Mesenchymal stem cell (in vitro differentiated cells and primary cell): ENCODE measurements around the gene PPP1R7.
A peak's percentile ranks its signal among the peaks of the same experiment; 100 is the strongest.

Experiments
- DNase-seq: peaks from one replicate; pipeline ENCODE4 v3.0.0-alpha.2; 2013
- H2AFZ ChIP-seq: one replicate; pipeline ENCODE4 v1.6.1; 2013; ENCODE audit warnings: low read depth, mild to moderate bottlenecking, control low read depth, inconsistent platforms, low read length, moderate library complexity
- H2AK5ac ChIP-seq: 2 replicates; pipeline ENCODE4 v1.6.1; 2013; ENCODE audit warnings: low read length, moderate library complexity, mild to moderate bottlenecking, inconsistent platforms; ENCODE audit not compliant: severe bottlenecking
- H2BK120ac ChIP-seq: one replicate; pipeline ENCODE4 v1.6.1; 2013; ENCODE audit warnings: low read depth, mild to moderate bottlenecking, inconsistent platforms, low read length, moderate library complexity
- H2BK12ac ChIP-seq, 2 experiments: one replicate each; pipeline ENCODE4 v1.6.1; 2013; ENCODE audit warnings: inconsistent platforms in 2 of 2, low read length in 2 of 2, mild to moderate bottlenecking in 2 of 2, moderate library complexity in 2 of 2, control low read depth in 1 of 2
- H2BK15ac ChIP-seq: one replicate; pipeline ENCODE4 v1.6.1; 2013; ENCODE audit warnings: mild to moderate bottlenecking, low read depth, inconsistent platforms; ENCODE audit not compliant: poor library complexity, severe bottlenecking
- H2BK5ac ChIP-seq: 2 replicates; pipeline ENCODE4 v1.6.1; 2013; ENCODE audit warnings: low read depth, mild to moderate bottlenecking, low read length, control low read depth, inconsistent platforms; ENCODE audit not compliant: poor library complexity, severe bottlenecking
- H3K14ac ChIP-seq, 2 experiments: one replicate each; pipeline ENCODE4 v1.6.1; 2013; ENCODE audit warnings: inconsistent platforms in 2 of 2, low read length in 2 of 2, control low read depth in 1 of 2, mild to moderate bottlenecking in 1 of 2, moderate library complexity in 1 of 2
- H3K18ac ChIP-seq, 2 experiments: one replicate each; pipeline ENCODE4 v1.6.1; 2013; ENCODE audit warnings: inconsistent platforms in 2 of 2, low read length in 2 of 2, control low read depth in 1 of 2, low read depth in 1 of 2, mild to moderate bottlenecking in 1 of 2
- H3K23ac ChIP-seq, 2 experiments: one replicate each; pipeline ENCODE4 v1.6.1; 2013; ENCODE audit warnings: inconsistent platforms in 2 of 2, low read length in 2 of 2, mild to moderate bottlenecking in 2 of 2, moderate library complexity in 2 of 2, control low read depth in 1 of 2
- H3K27ac ChIP-seq: 2 replicates; pipeline ENCODE4 v1.5.1; 2013; ENCODE audit warnings: mild to moderate bottlenecking, moderate library complexity, low read length, control low read depth, inconsistent platforms; ENCODE audit not compliant: poor library complexity, severe bottlenecking
- H3K27me3 ChIP-seq, 2 experiments: 2 replicates each; pipeline versions ENCODE4 v1.6.1 to v1.7.0; 2013; ENCODE audit warnings: low read length in 2 of 2, mild to moderate bottlenecking in 2 of 2, moderate library complexity in 2 of 2, control low read depth in 1 of 2, inconsistent platforms in 1 of 2; ENCODE audit not compliant: control insufficient read depth in 1 of 2, insufficient read depth in 1 of 2
- H3K36me3 ChIP-seq, 2 experiments: 2 replicates each; pipeline versions ENCODE4 v1.6.1 to v1.7.0; 2013; ENCODE audit warnings: low read length in 2 of 2, control low read depth in 1 of 2, inconsistent platforms in 1 of 2, low read depth in 1 of 2, mild to moderate bottlenecking in 1 of 2; ENCODE audit not compliant: insufficient read depth in 2 of 2, control insufficient read depth in 1 of 2
- H3K4ac ChIP-seq, 2 experiments: one replicate each; pipeline ENCODE4 v1.6.1; 2013; ENCODE audit warnings: inconsistent platforms in 2 of 2, low read length in 2 of 2, mild to moderate bottlenecking in 2 of 2, moderate library complexity in 2 of 2, control low read depth in 1 of 2, low read depth in 1 of 2
- H3K4me1 ChIP-seq: 2 replicates; pipeline ENCODE4 v1.6.1; 2013; ENCODE audit warnings: low read depth, low read length, control low read depth; ENCODE audit not compliant: control insufficient read depth, insufficient read depth
- H3K4me2 ChIP-seq: 2 replicates; pipeline ENCODE4 v1.6.1; 2013; ENCODE audit warnings: low read length, mild to moderate bottlenecking, inconsistent platforms; ENCODE audit not compliant: poor library complexity, severe bottlenecking
- H3K4me3 ChIP-seq, 2 experiments: 2 replicates each; pipeline versions ENCODE4 v1.5.1 to v1.7.0; 2013; ENCODE audit warnings: low read length in 2 of 2, mild to moderate bottlenecking in 2 of 2, control low read depth in 1 of 2, low read depth in 1 of 2; ENCODE audit not compliant: insufficient read depth in 1 of 2
- H3K79me1 ChIP-seq: replicated peaks from 2 replicates; pipeline ENCODE4 v1.6.1; 2013; ENCODE audit warnings: mild to moderate bottlenecking, control low read depth, low read length, inconsistent platforms; ENCODE audit not compliant: poor library complexity, severe bottlenecking
- H3K9ac ChIP-seq: 2 replicates; pipeline ENCODE4 v1.7.0; 2013; ENCODE audit warnings: mild to moderate bottlenecking, low read length, moderate library complexity
- H3K9me3 ChIP-seq: 2 replicates; pipeline ENCODE4 v1.7.0; 2013; ENCODE audit warnings: mild to moderate bottlenecking, low read length; ENCODE audit not compliant: control insufficient read depth
- H4K8ac ChIP-seq: one replicate; pipeline ENCODE4 v1.6.1; 2013; ENCODE audit warnings: inconsistent platforms, mild to moderate bottlenecking, low read length, moderate library complexity
- H4K91ac ChIP-seq: one replicate; pipeline ENCODE4 v1.6.1; 2013; ENCODE audit warnings: mild to moderate bottlenecking, low read length, inconsistent platforms
- WGBS: methylation state at CpG from one replicate; pipeline ENCODE4 v1.1.7; 2013; ENCODE audit warnings: mixed read lengths; 5-methylcytosine and 5-hydroxymethylcytosine counted together

The PPP1R7 gene

DNA sequence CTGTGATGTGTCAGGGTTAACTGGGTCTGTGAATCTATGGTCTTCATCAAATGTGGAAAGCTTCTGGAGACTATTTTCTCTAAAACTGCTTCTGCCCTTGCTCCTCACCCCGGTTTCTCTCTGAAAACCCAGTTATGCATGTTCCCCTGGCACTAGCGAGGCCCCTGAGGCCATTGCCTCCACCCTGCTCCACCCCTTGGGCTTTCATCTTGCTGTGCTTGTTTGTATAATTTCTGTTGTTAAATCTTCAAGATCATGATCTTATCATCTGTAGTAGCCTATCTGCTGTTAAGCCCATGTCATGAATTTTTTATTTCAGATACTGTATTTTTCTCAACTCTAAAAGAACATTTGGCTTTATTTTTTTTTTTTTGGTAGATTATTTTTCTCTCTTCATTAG is 23.3 kb downstream of the PPP1R7 start:
- Histone ChIP-seq H3K4me3 (no peak overlapping the region), H3K4me1 (no peaks in the 10 kb centered on the region), H3K27me3 (no peaks in the 10 kb centered on the region), H4K8ac (no peak overlapping the region), H4K91ac (no peak overlapping the region), H2AFZ (no peak overlapping the region), H2AK5ac (no peak overlapping the region), H3K27ac (no peak overlapping the region), H3K23ac (no peak overlapping the region), H2BK12ac (no peak overlapping the region), H3K9me3 (peaks cover 21% of the 10 kb centered on the region), H3K4ac (no peak overlapping the region), H2BK15ac (no peak overlapping the region), H3K79me1 (peaks cover 4% of the 10 kb centered on the region), H3K18ac (no peak overlapping the region), H3K36me3 (peaks cover 47 to 75% of the 10 kb centered on the region in 2 experiments), H2BK120ac (no peak overlapping the region), H3K14ac (no peak overlapping the region), H3K9ac (no peak overlapping the region), H2BK5ac (no peak overlapping the region), H3K4me2 (no peak overlapping the region)
- no peak for DNase-seq
- WGBS, result 100% methylated on average over 2 of the region's 2 CpGs

DNA sequence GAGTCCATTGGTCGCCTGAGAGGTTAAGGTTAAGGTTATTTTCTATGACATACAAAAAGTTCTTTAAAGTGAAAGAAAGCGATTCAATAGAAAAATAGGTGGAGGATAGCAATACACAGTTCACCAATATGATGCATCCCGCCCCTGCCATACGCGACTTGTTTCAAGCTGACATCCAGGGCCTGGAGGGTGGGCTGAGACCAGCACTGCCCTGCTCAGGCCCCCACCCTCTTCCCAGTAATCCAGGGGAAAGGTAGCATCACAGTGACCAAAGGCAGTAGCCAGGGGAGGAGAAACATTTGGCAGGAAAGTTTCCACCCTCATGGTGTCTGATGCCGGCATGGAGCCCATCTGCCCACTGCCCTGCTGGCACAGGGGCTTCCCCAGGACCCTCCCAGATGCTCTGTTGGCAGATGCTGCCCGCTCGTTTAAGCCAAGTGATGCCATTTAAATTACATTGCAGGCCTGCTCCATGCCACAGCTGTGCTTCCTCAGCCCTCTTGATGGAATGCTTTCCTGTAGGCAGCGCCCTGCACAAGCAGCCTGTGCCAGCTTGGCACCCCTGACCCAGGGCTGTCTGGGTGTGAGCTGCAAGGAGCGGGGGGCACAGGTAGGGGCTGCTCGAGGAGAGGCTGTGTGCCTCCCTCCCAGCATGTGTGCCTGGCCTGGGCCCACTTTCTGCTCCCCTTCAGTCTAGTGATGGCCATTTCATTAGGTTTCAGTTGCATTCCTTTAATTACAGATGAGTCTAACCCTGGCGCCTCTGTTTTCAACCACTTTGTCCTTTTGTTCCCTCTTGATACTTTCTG is 27.5 kb downstream of the PPP1R7 start:
- peaks cover 4% of the 10 kb centered on the region for H3K79me1 ChIP-seq
- no peak overlapping the region for H3K9ac ChIP-seq
- H2AFZ ChIP-seq, result no peak overlapping the region

DNA sequence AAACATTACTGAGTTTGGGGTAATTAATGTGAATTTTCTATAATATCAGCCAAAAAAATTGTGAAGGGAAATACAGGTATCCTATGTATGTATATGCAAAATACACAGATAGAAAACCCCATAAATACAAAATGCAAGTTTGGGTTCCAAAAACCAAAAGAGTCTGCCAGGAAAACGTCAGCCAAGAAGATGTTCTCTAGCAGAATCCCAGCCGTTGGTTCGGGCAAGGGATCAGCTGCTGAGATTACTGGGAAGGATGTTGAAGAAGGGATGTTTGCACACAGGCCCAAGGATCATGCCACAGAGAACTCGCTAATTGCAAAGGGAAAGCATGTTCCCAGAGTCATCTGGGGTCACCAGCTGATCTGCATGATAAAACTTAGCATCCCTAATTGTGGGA is 28.7 kb downstream of the PPP1R7 start:
- no peak overlapping the region for H2BK120ac ChIP-seq
- H3K4me1 ChIP-seq, result no peaks in the 10 kb centered on the region
- H2AK5ac ChIP-seq, result no peak overlapping the region
- H2BK15ac ChIP-seq, result no peak overlapping the region
- H2AFZ ChIP-seq, result no peak overlapping the region
- H3K4ac ChIP-seq, result no peak overlapping the region
- H3K18ac ChIP-seq, result no peak overlapping the region
- H4K8ac ChIP-seq, result no peak overlapping the region
- no peak overlapping the region for H3K4me2 ChIP-seq
- no peak overlapping the region for H4K91ac ChIP-seq
- no peak overlapping the region for H3K14ac ChIP-seq
- no peak overlapping the region for H2BK5ac ChIP-seq
- WGBS, result 68% methylated on average over 4 of the region's 4 CpGs
- H3K27ac ChIP-seq, result no peak overlapping the region
- H3K79me1 ChIP-seq, result peaks cover 4% of the 10 kb centered on the region
- no peak overlapping the region for H2BK12ac ChIP-seq
- no peak overlapping the region for H3K9ac ChIP-seq
- no peaks in the 10 kb centered on the region for H3K9me3 ChIP-seq
- DNase-seq, result no peak
- no peak overlapping the region for H3K4me3 ChIP-seq
- peaks cover 50 to 82% of the 10 kb centered on the region in 2 experiments for H3K36me3 ChIP-seq
- no peaks in the 10 kb centered on the region for H3K27me3 ChIP-seq
- no peak overlapping the region for H3K23ac ChIP-seq

More for the DNA sequence above, 27.5 kb downstream of the PPP1R7 start:
- H3K4me1 ChIP-seq, result no peaks in the 10 kb centered on the region
- no peak overlapping the region for H3K27ac ChIP-seq
- H3K36me3 ChIP-seq, result peaks cover 46 to 73% of the 10 kb centered on the region in 2 experiments
- peak overlapping the region; percentile 25 for H4K91ac ChIP-seq
- no peak overlapping the region for H3K4ac ChIP-seq
- no peak overlapping the region for H3K23ac ChIP-seq
- 94% methylated on average over 11 of the region's 12 CpGs for WGBS
- no peak overlapping the region for H3K4me3 ChIP-seq
- no peak overlapping the region for H3K18ac ChIP-seq
- no peak for DNase-seq
- H3K4me2 ChIP-seq, result no peak overlapping the region
- H3K9me3 ChIP-seq, result no peaks in the 10 kb centered on the region
- no peak overlapping the region for H2BK5ac ChIP-seq
- no peak overlapping the region for H2BK12ac ChIP-seq
- H2BK15ac ChIP-seq, result no peak overlapping the region
- no peak overlapping the region for H4K8ac ChIP-seq
- no peak overlapping the region for H2BK120ac ChIP-seq
- H3K14ac ChIP-seq, result no peak overlapping the region
- H2AK5ac ChIP-seq, result no peak overlapping the region
- no peaks in the 10 kb centered on the region for H3K27me3 ChIP-seq

DNA sequence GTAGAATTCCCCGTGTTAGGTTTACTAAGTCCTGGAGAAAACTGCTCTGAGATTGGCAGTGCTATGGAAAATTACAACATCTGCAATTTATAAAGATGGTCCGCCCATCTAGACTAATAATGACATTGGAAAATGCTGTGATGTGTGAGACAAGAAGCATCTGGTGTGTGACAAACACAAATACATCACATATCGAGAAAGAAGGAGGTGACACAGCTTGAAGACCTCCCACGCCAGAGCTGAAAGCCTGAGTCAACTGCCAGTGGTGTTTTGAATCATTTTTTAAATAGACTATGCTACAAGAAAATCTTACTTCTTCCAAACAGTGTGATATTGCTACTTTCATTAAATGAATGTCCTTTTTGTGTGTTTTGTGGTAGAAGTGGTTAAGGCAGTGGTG is 29.6 kb downstream of the PPP1R7 start:
- 100% methylated on average over 3 of the region's 4 CpGs for WGBS
- H3K9me3 ChIP-seq, result no peaks in the 10 kb centered on the region
- no peak for DNase-seq
- no peaks in the 10 kb centered on the region for H3K27me3 ChIP-seq
- H3K18ac ChIP-seq, result no peak overlapping the region
- H3K23ac ChIP-seq, result no peak overlapping the region
- H4K91ac ChIP-seq, result no peak overlapping the region
- no peak overlapping the region for H2BK5ac ChIP-seq
- H2BK12ac ChIP-seq, result no peak overlapping the region
- peaks cover 2% of the 10 kb centered on the region for H3K79me1 ChIP-seq
- no peak overlapping the region for H3K4me2 ChIP-seq
- no peak overlapping the region for H3K4ac ChIP-seq
- H4K8ac ChIP-seq, result no peak overlapping the region
- H2BK15ac ChIP-seq, result no peak overlapping the region
- no peak overlapping the region for H2AFZ ChIP-seq
- H3K4me1 ChIP-seq, result no peaks in the 10 kb centered on the region
- no peak overlapping the region for H2AK5ac ChIP-seq
- H3K36me3 ChIP-seq, result peaks cover 46 to 76% of the 10 kb centered on the region in 2 experiments
- H3K14ac ChIP-seq, result no peak overlapping the region
- H3K9ac ChIP-seq, result no peak overlapping the region
- H3K4me3 ChIP-seq, result no peak overlapping the region
- H2BK120ac ChIP-seq, result no peak overlapping the region
- no peak overlapping the region for H3K27ac ChIP-seq
